Right ventricle myocardium superior (tissue), 1 donor: Measurements from ENCODE around the gene KLF18. TPM values are rescaled to one million over a fixed set of nuclear protein-coding genes. Genes with fewer than 3 reads are reported as not detected.

Experiments used
- ATAC-seq: fragments of 200-7000 bp; cut with Tn5 transposase; one replicate; pipeline ENCODE4 v1.9.1; 2020; ENCODE audit warnings: mild to moderate bottlenecking; ENCODE audit not compliant: poor library complexity
- DNase-seq: peaks from one replicate; pipeline ENCODE4 v3.0.0-alpha.2; 2020
- intact Hi-C: fragments of 100-400 bp; cut with DNase I; formaldehyde crosslinking; loops from one replicate; pipeline ENCODE4 v1.11.2; 2022
- total RNA-seq: library from RNA; stranded (reverse); fragmentation: NEBNext Ultra II Directional; extraction: Animal tissue kit (Norgen Biotek cat#: 25700); gene quantifications from one replicate; pipeline ENCODE4 v1.2.1, GENCODE V29; 2021
- donor health status: DM: no; HTN: yes; CAD: no; lungs with severe emphysema.

KLF18 gene
- total RNA-seq, 1 donor from 2014 or later: not detected

GRCh38 chr1:44090429-44091252 lies 50.8 kb downstream of the KLF18 start:
- intact Hi-C loops: no loop called here
- ATAC-seq (no peak), DNase-seq (no peak)

GRCh38 chr1:44089371-44090048 lies 51.9 kb downstream of the KLF18 start:
- ATAC-seq (peak; percentile 85), DNase-seq (no peak)
- intact Hi-C loops: no loop called here

Other genes starting within 250 kb of the KLF18 start
- not detected for gene ARTN, start 207.8 kb downstream of the KLF18 start, total RNA-seq
- 58.8 TPM for gene IPO13, start 194.7 kb downstream of the KLF18 start, total RNA-seq
- 16.2 TPM for gene DPH2, start 171.6 kb downstream of the KLF18 start, total RNA-seq
- 80.9 TPM for gene ATP6V0B, start 166.7 kb downstream of the KLF18 start, total RNA-seq
- 34.3 TPM for gene B4GALT2, start 162.4 kb downstream of the KLF18 start, total RNA-seq
- gene CCDC24, start 150.0 kb downstream of the KLF18 start, total RNA-seq: 0.86 TPM
- 0.78 TPM for gene SLC6A9, start 110.2 kb downstream of the KLF18 start, total RNA-seq
- not detected for gene KLF17, start 22.8 kb downstream of the KLF18 start, total RNA-seq
- gene DMAP1, start 71.8 kb upstream of the KLF18 start, total RNA-seq: 25.7 TPM
- gene ERI3, start 213.6 kb upstream of the KLF18 start, total RNA-seq: 52.3 TPM